ENCODE results near the gene SMYD1. TPM values are rescaled to one million over a fixed set of nuclear protein-coding genes. Genes with fewer than 3 reads are reported as not detected.

The SMYD1 gene
- total RNA-seq, 1 experiment from 2014 or later = not detected

GRCh38 chr2:88122141-88122884 is 54.7 kb downstream of the SMYD1 start:
- no peaks in the 10 kb centered on the region for H3K4me1 ChIP-seq (ENCODE audit: control insufficient read depth, insufficient read depth, low read length)
- H3K27me3 ChIP-seq (ENCODE audit: control insufficient read depth, insufficient read depth, low read length) = peaks cover 7% of the 10 kb centered on the region
- DNase-seq (ENCODE audit: low read depth, low spot score) = no peak
- in situ Hi-C loops (cut with HindIII; ENCODE audit: low pct_unique_long_range_greater_than_20kb, low sequenced_read_pairs) = no loop called here
- ATAC-seq = no peak
- BruUV-seq (replicated peaks) = no TSS peak
- ChIA-PET CTCF (no interaction called here), POLR2A (no interaction called here)
- no peak overlapping the region for H3K27ac ChIP-seq (ENCODE audit: low read length)
- H3K4me3 ChIP-seq (ENCODE audit: low read depth in 2 of 2, low read length in 2 of 2) = no peak overlapping the region
- no peak for TF ChIP-seq SIN3A (IDR thresholded peaks at IDR 0.05; ENCODE audit: borderline replicate concordance, insufficient read depth, low read depth, low read length)
- no peak for TF ChIP-seq REST (IDR thresholded peaks at IDR 0.05; ENCODE audit: insufficient read depth in 1 of 2, low read depth in 2 of 2, low read length in 1 of 2)
- no peak for TF ChIP-seq TCF7L2 (IDR thresholded peaks at IDR 0.05; ENCODE audit: low read depth, low read length)
- TF ChIP-seq CTCF (IDR thresholded peaks at IDR 0.05) = no peak
- TF ChIP-seq POLR2AphosphoS5 (IDR thresholded peaks at IDR 0.05; ENCODE audit: low read depth, low read length) = no peak
- intact Hi-C loops (cut with micrococcal nuclease; ENCODE audit: unreplicated experiment) = no loop called here
- no peaks in the 10 kb centered on the region for H3K36me3 ChIP-seq (ENCODE audit: control insufficient read depth, insufficient read depth, low read length)
- no peaks in the 10 kb centered on the region for H3K9me3 ChIP-seq (ENCODE audit: control insufficient read depth, insufficient read depth, low read depth, low read length)

- intact Hi-C loops (cut with micrococcal nuclease; ENCODE audit: unreplicated experiment) (no loop called here), in situ Hi-C loops (cut with HindIII; ENCODE audit: low pct_unique_long_range_greater_than_20kb, low sequenced_read_pairs) (no loop called here)
- peaks cover 6% of the 10 kb centered on the region for H3K27me3 ChIP-seq (ENCODE audit: control insufficient read depth, insufficient read depth, low read length)
- no peaks in the 10 kb centered on the region for H3K4me1 ChIP-seq (ENCODE audit: control insufficient read depth, insufficient read depth, low read length)
- H3K27ac ChIP-seq (ENCODE audit: low read length) = no peak overlapping the region
- no peaks in the 10 kb centered on the region for H3K36me3 ChIP-seq (ENCODE audit: control insufficient read depth, insufficient read depth, low read length)
- CTCF ChIA-PET = no interaction called here
- TF ChIP-seq TCF7L2 (IDR thresholded peaks at IDR 0.05; ENCODE audit: low read depth, low read length) = no peak
- no peaks in the 10 kb centered on the region for H3K9me3 ChIP-seq (ENCODE audit: control insufficient read depth, insufficient read depth, low read depth, low read length)
- no peak for ATAC-seq
- BruUV-seq (replicated peaks) = no TSS peak
- no peak overlapping the region for H3K4me3 ChIP-seq (ENCODE audit: low read depth in 2 of 2, low read length in 2 of 2)
- POLR2A ChIA-PET = no interaction called here
- no peak for DNase-seq (ENCODE audit: low read depth, low spot score)
Observed at GRCh38 chr2:88123164-88123974, 55.7 kb downstream of the SMYD1 start.

Measured in Panc1 (cell line).